ENCODE results near the gene GRK5. TPM values are rescaled to one million over a fixed set of nuclear protein-coding genes. Genes with fewer than 3 reads are reported as not detected.

GRK5 gene
- total RNA-seq, 1 experiment from 2014 or later, result 1.2 TPM

DNA sequence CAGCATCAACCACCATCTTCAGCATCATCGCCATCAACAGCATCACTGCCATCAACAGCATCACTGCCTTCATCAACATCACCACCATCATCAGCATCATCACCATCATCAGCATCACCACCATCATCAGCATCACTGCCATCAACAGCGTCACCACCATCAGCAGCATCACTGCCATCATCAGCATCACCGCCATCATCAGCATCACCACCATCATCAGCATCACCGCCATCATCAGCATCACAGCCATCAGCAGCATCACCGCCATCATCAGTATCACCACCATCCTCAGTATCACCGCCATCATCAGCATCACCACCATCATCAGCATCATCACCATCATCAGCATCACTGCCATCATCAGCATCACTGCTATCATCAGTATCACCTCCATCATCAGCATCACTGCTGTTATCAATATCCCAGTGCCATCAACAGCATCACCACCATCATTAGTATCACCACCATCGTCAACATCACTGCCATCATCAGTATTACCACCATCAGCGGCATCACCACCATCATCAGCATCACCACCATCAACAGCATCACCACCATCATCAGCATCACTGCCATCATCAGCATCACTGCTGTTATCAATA, 220.0 kb downstream of the GRK5 start:
- Histone ChIP-seq H2AK5ac (ENCODE audit: insufficient read length, low read length) (no peak overlapping the region), H3K4ac (ENCODE audit: low read depth, low read length) (no peak overlapping the region), H3K18ac (ENCODE audit: insufficient read length, low read depth, low read length) (no peak overlapping the region), H2BK5ac (ENCODE audit: insufficient read length, low read length) (no peak overlapping the region), H3K4me2 (ENCODE audit: insufficient read depth, insufficient read length, low read length) (no peak overlapping the region), H4K20me1 (ENCODE audit: control insufficient read depth, insufficient read depth, insufficient read length) (no peaks in the 10 kb centered on the region), H2BK20ac (ENCODE audit: low read depth, low read length, poor library complexity, severe bottlenecking) (no peak overlapping the region), H3K14ac (ENCODE audit: insufficient read depth, low read length) (no peak overlapping the region), H3K27ac (ENCODE audit: insufficient read length, low read depth, low read length) (no peak overlapping the region), H3K4me1 (ENCODE audit: insufficient read depth, low read length) (no peaks in the 10 kb centered on the region), H3K79me1 (ENCODE audit: insufficient read depth, low read depth, low read length, poor library complexity, severe bottlenecking) (no peaks in the 10 kb centered on the region), H2BK12ac (ENCODE audit: insufficient read length, low read depth, low read length) (no peak overlapping the region), H3K9ac (ENCODE audit: extremely low read depth, insufficient read length, low read length) (no peak overlapping the region), H3K79me2 (ENCODE audit: insufficient read depth, low read length) (no peaks in the 10 kb centered on the region), H3K9me3 (ENCODE audit: control insufficient read depth, low read depth, low read length) (no peaks in the 10 kb centered on the region), H4K8ac (replicated peaks; ENCODE audit: insufficient read length, low read depth, low read length) (no peak overlapping the region), H3K23me2 (ENCODE audit: insufficient read length, low read depth, low read length, poor library complexity, severe bottlenecking) (no peaks in the 10 kb centered on the region), H3K27me3 (ENCODE audit: insufficient read depth, low read length) (no peaks in the 10 kb centered on the region), H3T11ph (ENCODE audit: low read length) (no peak overlapping the region), H4K91ac (ENCODE audit: insufficient read length, low read depth, low read length) (no peak overlapping the region), H2BK120ac (ENCODE audit: low read depth, low read length, poor library complexity, severe bottlenecking) (no peak overlapping the region), H3K56ac (ENCODE audit: insufficient read length, low read depth, low read length) (no peak overlapping the region), H2BK15ac (ENCODE audit: low read depth, low read length) (no peak overlapping the region), H2AFZ (ENCODE audit: low read length) (no peak overlapping the region), H3K23ac (ENCODE audit: insufficient read length, low read depth, low read length) (no peak overlapping the region), H4K5ac (ENCODE audit: insufficient read length, low read depth, low read length) (no peak overlapping the region)
- Mint-ChIP-seq H3K27ac (no peak overlapping the region), H3K4me1 (peaks cover 6 to 9% of the 10 kb centered on the region in 2 experiments), H3K36me3 (ENCODE audit: insufficient read depth in 1 of 3, low read depth in 3 of 3) (no peaks in the 10 kb centered on the region), H3K4me3 (no peak overlapping the region), H3K27me3 (ENCODE audit: low read depth) (no peaks in the 10 kb centered on the region; the same call in 1 of the 2 replicates), H3K9me3 (no peaks in the 10 kb centered on the region)
- no CpG with 5 or more reads among the region's 8 CpGs for WGBS (ENCODE audit: extremely low coverage, insufficient read length, low lambda C conversion rate)
- TF ChIP-seq, protein P1, sequence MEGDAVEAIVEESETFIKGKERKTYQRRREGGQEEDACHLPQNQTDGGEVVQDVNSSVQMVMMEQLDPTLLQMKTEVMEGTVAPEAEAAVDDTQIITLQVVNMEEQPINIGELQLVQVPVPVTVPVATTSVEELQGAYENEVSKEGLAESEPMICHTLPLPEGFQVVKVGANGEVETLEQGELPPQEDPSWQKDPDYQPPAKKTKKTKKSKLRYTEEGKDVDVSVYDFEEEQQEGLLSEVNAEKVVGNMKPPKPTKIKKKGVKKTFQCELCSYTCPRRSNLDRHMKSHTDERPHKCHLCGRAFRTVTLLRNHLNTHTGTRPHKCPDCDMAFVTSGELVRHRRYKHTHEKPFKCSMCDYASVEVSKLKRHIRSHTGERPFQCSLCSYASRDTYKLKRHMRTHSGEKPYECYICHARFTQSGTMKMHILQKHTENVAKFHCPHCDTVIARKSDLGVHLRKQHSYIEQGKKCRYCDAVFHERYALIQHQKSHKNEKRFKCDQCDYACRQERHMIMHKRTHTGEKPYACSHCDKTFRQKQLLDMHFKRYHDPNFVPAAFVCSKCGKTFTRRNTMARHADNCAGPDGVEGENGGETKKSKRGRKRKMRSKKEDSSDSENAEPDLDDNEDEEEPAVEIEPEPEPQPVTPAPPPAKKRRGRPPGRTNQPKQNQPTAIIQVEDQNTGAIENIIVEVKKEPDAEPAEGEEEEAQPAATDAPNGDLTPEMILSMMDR (conservative IDR thresholded peaks at IDR 0.05), result no peak
- DNase-seq, result no peak

Measured in H9 (cell line).